HK-2 (cell line): Measurements from ENCODE around the gene NHS.

Experiments used
- DNase-seq: peaks from one replicate; pipeline ENCODE4 v3.0.0-alpha.2; 2018; ENCODE audit not compliant: unreplicated experiment

Gene NHS

DNA sequence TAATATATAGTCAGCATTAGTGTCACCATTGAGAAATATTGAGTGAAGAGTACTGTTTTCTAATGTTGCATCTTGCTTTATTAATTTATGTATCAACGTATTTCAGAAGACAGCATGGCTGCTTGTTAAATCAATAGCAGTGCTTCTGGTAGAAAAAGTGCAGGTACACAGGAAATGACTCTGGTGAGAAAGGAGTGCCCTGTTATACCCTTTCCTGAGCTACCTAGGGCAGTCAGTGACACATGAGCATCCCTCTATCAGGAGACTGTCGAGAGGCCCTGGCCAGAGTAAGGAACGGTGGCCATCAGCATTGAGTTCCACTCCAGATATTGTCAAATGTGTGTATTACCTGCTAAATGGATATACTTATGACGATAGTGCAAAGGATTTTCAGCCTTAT is 404.4 kb downstream of the NHS start:
- DNase-seq = no peak
